Pons (tissue), 1 donor: ENCODE data around the gene C1orf159.
"Not testable (repeated sequence)": the region's sequence is repeated elsewhere in the genome, so short reads cannot be mapped to it uniquely, and the experiment has no call there.

ENCODE experiments used
- DNase-seq: peaks from one replicate; pipeline ENCODE4 v3.0.0-alpha.2; 2016; ENCODE audit warnings: low spot score

Gene C1orf159

DNA sequence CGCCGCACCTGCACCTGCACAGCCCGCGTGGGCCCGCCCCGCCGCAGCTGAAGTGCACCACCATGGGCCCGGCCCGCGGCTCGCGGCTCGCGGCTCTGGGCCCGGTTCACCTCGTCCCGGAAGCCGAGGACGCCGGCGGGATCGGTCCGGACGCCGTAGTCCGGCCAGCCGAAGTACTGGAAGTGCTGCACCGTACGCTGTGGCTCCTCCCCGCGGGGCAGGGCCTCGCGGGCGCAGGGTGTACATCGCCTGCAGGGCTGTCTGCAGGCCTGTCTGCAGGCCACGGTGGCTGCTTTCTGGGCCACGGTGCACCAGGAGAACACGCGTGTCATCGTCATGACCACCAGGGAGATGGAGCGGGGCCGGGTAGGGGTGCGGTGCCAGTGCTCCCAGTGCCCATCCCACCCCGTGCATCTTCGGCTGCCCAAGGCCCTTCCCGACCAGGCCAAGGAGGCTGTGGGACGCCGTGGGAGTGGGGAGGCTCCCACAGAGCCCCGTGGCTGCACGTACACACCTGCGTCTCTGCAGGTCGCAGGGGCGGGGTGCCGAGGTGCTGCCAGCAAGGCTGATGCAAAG lies 48.5 kb downstream of the C1orf159 start:
- DNase-seq, result no peak

- no peak for DNase-seq
Observed at GRCh38 chr1:1066403-1067283, 49.2 kb downstream of the C1orf159 start.

DNA sequence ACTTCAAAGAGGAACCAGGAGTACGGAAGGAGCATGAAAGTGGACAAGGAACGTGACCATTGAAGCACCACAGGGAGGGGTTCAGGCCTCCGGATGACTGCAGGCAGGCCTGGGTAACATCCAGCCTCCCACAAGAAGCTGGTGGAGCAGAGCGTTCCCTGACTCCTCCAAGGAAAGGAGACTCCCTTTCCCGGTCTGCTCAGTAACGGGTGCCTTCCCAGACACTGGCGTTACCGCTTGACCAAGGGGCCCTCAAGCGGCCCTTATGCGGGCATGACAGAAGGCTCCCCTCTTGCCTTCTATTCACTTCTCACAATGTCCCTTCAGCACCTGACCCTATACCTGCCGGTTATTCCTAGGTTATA lies 50.0 kb downstream of the C1orf159 start:
- not testable (repeated sequence) for DNase-seq

- no peak for DNase-seq
Observed at GRCh38 chr1:1065265-1065939, 50.5 kb downstream of the C1orf159 start.

DNA sequence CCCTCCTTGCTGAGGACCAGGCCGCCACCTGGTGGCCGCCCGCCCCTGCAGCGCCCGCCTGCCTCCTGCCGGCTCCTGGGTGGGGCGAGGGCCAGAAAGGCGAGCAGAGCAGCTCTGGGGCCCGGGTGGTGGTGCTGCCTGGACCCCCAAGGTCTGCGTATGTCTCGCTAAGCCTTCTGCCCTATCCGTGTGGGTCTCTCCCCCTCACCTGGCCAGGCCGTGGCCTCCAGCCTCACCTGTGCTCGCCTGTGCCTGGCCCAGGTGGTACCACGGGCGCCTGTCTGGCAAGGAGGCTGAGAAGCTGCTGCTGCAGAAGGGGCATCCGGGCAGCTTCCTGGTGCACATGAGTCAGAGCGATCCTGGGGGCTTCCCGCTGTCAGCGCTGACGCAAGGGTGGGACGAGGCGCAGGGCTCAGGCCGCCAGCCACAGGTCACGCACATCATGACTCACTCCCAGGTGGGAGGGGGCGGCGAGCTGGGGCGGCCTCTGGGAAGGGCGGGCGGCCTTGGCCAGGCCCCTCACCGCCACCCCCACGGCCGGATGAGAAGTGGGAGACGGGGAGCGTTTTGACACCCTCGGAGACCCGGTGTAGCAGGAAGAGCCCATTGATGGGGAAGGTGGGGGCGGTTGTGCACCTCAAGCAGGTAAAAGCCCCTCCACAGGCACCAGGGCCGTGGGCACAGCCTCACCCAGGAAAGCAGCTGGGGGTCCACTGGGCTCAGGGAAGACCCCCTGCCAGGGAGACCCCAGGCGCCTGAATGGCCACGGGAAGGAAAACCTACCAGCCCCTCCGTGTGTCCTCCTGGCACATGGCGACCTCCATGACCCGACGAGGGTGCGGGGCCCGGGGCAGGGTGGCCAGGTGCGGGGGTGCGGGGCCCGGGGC lies 51.7 kb downstream of the C1orf159 start:
- no peak for DNase-seq

- DNase-seq, result no peak
Observed at GRCh38 chr1:1063261-1063944, 52.5 kb downstream of the C1orf159 start.

DNA sequence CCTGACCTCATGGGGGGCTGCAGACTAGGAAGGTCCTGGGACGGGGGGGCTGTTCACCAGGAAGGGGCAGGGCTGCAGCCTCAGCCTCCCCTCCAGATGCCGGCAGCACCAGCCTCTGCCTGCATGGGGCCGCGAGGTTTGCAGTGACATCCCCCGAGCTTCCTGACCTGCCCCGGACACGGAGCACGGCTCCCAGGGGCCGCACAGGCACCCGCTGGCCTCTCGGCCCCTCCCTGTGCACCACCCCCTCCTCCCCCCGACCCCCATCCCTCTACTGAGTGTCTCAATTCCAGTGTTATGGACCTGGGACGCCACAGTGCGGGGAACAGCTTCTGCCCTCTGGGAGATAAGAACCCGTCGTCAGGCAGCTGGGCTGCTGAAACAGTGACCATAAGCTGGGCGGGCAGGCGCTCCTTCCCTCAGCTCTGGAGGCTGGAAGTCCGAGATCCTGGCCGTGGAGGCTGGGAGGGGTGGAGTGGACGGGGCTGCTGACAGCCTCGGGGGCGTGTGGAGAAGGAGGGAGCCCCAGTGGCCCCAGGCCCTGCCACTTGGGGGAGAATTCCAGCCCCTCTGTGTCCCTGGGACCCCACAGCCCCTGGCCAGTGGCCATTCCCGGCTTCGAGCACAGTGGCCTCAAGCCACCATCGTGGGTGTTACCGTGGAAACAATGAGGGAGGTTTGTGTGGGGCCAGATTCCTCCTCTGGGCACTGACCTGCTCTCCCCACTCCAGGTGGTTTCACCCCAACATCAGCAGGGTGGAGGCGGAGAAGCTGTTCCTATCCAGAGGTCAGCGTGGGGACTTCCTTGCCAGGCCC lies 53.3 kb downstream of the C1orf159 start:
- no peak for DNase-seq

DNA sequence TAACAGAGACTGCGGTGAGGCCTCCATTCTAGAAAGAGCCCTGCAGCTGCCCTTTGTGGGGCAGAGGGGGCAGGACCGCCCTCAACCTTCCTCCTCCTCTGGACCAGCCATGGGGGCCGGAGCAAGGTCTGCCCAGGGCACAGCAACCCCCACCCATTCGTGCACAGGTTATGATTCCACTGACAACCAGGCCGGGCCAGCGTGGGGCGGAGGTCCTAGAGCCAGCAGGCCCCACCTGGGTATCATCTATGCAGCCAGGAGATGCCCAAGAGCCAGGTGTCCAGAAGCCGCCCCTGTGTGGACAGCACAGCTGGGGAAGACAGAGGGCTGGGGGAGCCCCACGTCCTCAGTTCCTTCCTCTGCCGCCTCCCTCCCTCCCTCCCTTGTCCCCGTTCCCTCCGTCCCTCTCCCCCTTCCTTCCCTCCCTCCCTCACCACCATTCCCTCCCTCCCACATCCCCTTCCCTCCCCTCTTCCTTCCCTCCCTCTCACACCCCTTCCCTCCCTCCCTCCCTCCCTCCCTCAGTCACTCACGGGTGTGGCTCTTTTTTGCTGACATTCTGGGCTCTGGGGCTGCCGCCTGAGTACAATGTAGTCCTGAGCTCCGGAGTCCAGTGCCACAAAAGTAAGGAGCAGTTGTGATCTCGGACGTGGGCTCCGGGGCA lies 54.1 kb downstream of the C1orf159 start:
- DNase-seq, result no peak

GRCh38 chr1:1060281-1061000 lies 55.4 kb downstream of the C1orf159 start:
- DNase-seq, result no peak

- peak; percentile 28 for DNase-seq
Observed at GRCh38 chr1:1059494-1060280, 56.2 kb downstream of the C1orf159 start.

- DNase-seq, result no peak
Observed at GRCh38 chr1:1058921-1059493, 56.9 kb downstream of the C1orf159 start.

- no peak for DNase-seq
Observed at GRCh38 chr1:1058088-1058905, 57.6 kb downstream of the C1orf159 start.

DNA sequence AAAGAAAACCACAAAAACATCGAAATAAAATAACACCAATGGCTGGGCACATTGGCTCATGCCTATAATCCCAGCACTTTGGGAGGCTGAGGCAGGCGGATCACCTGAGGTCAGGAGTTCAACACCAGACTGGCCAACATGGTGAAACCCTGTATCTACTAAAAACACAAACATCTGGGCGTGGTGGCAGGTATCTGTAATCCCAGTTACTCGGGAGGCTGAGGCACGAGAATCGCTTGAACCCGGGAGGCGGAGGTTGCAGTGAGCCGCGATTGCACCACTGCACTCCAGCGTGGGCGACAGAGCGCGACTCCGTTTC lies 58.2 kb downstream of the C1orf159 start:
- DNase-seq, result not testable (repeated sequence)

DNA sequence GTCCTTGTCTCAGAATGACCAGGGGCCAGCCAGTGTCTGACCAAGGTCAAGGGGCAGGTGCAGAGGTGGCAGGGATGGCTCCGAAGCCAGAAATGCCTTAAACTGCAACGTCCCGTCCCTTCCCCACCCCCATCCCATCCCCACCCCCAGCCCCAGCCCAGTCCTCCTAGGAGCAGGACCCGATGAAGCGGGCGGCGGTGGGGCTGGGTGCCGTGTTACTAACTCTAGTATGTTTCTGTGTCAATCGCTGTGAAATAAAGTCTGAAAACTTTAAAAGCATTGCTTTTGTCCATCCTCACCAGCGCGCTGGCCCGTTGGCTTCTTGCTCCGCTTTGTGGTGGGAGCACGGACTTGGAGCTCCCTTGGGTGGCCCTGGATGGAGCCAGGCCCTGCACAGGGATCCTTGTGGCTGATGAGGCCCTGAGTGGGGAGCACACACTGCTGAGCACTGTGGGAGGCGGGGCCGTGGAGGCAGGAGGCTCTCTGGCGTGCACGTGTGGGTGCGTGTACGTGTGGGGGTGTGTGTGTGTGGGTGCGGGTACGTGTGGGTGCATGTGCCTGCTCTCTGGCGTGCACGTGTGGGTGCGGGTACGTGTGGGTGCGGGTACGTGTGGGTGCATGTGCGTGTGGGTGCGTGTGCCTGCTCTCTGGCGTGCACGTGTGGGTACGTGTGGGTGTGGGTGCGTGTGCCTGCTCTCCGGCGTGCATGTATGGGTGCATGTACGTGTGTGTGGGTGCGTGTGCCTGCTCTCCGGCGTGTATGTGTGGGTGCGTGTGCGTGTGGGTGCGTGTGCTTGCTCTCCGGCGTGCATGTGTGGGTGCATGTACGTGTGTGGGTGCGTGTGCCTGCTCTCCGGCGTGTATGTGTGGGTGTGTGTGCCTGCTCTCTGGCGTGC lies 59.8 kb downstream of the C1orf159 start:
- DNase-seq, result no peak

DNA sequence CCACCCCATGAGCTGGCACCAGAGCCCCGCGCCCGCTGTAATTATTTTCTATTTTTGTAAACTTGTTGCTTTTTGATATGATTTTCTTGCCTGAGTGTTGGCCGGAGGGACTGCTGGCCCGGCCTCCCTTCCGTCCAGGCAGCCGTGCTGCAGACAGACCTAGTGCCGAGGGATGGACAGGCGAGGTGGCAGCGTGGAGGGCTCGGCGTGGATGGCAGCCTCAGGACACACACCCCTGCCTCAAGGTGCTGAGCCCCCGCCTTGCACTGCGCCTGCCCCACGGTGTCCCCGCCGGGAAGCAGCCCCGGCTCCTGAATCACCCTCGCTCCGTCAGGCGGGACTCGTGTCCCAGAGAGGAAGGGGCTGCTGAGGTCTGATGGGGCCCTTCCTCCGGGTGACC lies 60.9 kb downstream of the C1orf159 start:
- no peak for DNase-seq

GRCh38 chr1:1054099-1054700 lies 61.7 kb downstream of the C1orf159 start:
- DNase-seq, result no peak
